K562 (cell line): ENCODE results near the gene VPS13C. TPM values are rescaled to one million over a fixed set of nuclear protein-coding genes. Genes with fewer than 3 reads are reported as not detected.

Experiments
- ATAC-seq: fragments of 200-7000 bp; cut with Tn5 transposase; 3 replicates; pipeline ENCODE4 v1.9.1; 2020; ENCODE audit warnings: moderate library complexity
- BruUV-seq: library from RNA; stranded (reverse); fragments of 400-500 nt; replicated peaks from 2 replicates; lab custom pipeline; 2021; lab: Mats Ljungman, UMichigan
- CTCF ChIA-PET: fragments of 300-600 bp; formaldehyde crosslinking; extraction: SDS; loops from one replicate; lab custom pipeline; 2021; ENCODE audit warnings: low intra/inter-chr PET ratio; lab: Yijun Ruan, JAX
- POLR2A ChIA-PET: fragments of 300-600, 350-650 bp; sonication (Branson Sonifier 250); formaldehyde crosslinking; extraction: SDS; loops from one replicate; lab custom pipeline; 2021; ENCODE audit warnings: antibody characterized with exemption, inconsistent platforms; lab: Yijun Ruan, JAX
- DNase-seq, 4 experiments: peaks; one replicate each; pipeline versions ENCODE4 v3.0.0 to v3.0.0-alpha.2; 2011 to 2018; ENCODE audit warnings: low spot score in 3 of 4, mixed read lengths in 3 of 4; ENCODE audit errors: extremely low read depth in 1 of 4
- FAIRE-seq: peaks from 2 replicates; lab custom pipeline; 2011; peaks lifted over from hg19 to GRCh38; lab: Jason Lieb, UNC
- H2AFZ ChIP-seq: 2 replicates; pipeline ENCODE4 v1.6.0; 2011; ENCODE audit warnings: low read depth, low read length, control low read depth, inconsistent platforms
- H3K27ac ChIP-seq: fragments of 200-600 bp; 3 replicates; pipeline ENCODE4 v1.8.0; 2011; ENCODE audit warnings: low read depth, mild to moderate bottlenecking, control low read depth, inconsistent platforms, low read length, moderate library complexity, mixed read lengths; ENCODE audit errors: extremely low read depth
- H3K27me3 ChIP-seq, 2 experiments: fragments of 300-600 bp in 1 of 2; 2 replicates in 1 of 2; 3 replicates in 1 of 2; pipeline versions ENCODE4 v1.6.0 to v1.8.0; 2011; ENCODE audit warnings: inconsistent platforms in 2 of 2, low read length in 2 of 2, mild to moderate bottlenecking in 1 of 2, mixed read lengths in 1 of 2, moderate library complexity in 1 of 2; ENCODE audit not compliant: control insufficient read depth in 2 of 2, insufficient read depth in 2 of 2
- H3K36me3 ChIP-seq: fragments of 300-600 bp; 3 replicates; pipeline ENCODE4 v1.8.0; 2011; ENCODE audit warnings: mild to moderate bottlenecking, low read length, inconsistent platforms; ENCODE audit not compliant: control insufficient read depth, insufficient read depth
- H3K4me1 ChIP-seq, 2 experiments: fragments of 200-600 bp in 1 of 2; replicated peaks in 1 of 2; 2 replicates in 1 of 2; 3 replicates in 1 of 2; pipeline versions ENCODE4 v1.5.1 to v1.8.0; 2011; ENCODE audit warnings: inconsistent platforms in 2 of 2, low read length in 2 of 2, mild to moderate bottlenecking in 1 of 2, mixed read lengths in 1 of 2, moderate library complexity in 1 of 2; ENCODE audit not compliant: control insufficient read depth in 2 of 2, insufficient read depth in 2 of 2
- H3K4me2 ChIP-seq: 2 replicates; pipeline ENCODE4 v1.6.1; 2011; ENCODE audit warnings: low read length, control low read depth, inconsistent platforms, mixed read lengths; ENCODE audit not compliant: insufficient read depth
- H3K4me3 ChIP-seq: fragments of 200-600 bp; sonication (generic), shearing (Covaris generic); 2 replicates; pipeline ENCODE4 v1.5.1; 2016; ENCODE audit warnings: control low read depth, inconsistent platforms
- H3K79me2 ChIP-seq: fragments of 200-600 bp; 3 replicates; pipeline ENCODE4 v1.8.0; 2011; ENCODE audit warnings: low read length, inconsistent platforms; ENCODE audit not compliant: control insufficient read depth, insufficient read depth
- H3K9ac ChIP-seq, 2 experiments: 2 replicates each; pipeline versions ENCODE4 v1.6.0 to v1.6.1; 2011; ENCODE audit warnings: low read depth in 2 of 2, low read length in 2 of 2, control low read depth in 1 of 2, inconsistent platforms in 1 of 2, mild to moderate bottlenecking in 1 of 2, mixed read lengths in 1 of 2; ENCODE audit not compliant: insufficient read depth in 1 of 2
- H3K9me1 ChIP-seq: one replicate; pipeline ENCODE4 v1.6.0; 2011; ENCODE audit warnings: inconsistent platforms, mild to moderate bottlenecking, low read length, moderate library complexity; ENCODE audit not compliant: control insufficient read depth, insufficient read depth
- H3K9me3 ChIP-seq: replicated peaks from 2 replicates; pipeline ENCODE4 v1.5.1; 2011; ENCODE audit warnings: low read depth, low read length, inconsistent platforms; ENCODE audit not compliant: control insufficient read depth, insufficient read depth
- H4K20me1 ChIP-seq: replicated peaks from 2 replicates; pipeline ENCODE4 v1.6.1; 2011; ENCODE audit warnings: low read length, inconsistent platforms, mixed read lengths; ENCODE audit not compliant: control insufficient read depth, insufficient read depth
- CBX5 ChIP-seq: IDR thresholded peaks from 2 replicates; pipeline ENCODE4 v1.6.1; 2014; ENCODE audit warnings: low read depth, borderline replicate concordance
- HDGF ChIP-seq: fragments of 450-650 bp; IDR thresholded peaks from 2 replicates; pipeline ENCODE4 v1.6.1; 2016
- MAFG ChIP-seq: fragments of 450-650 bp; conservative IDR thresholded peaks from 2 replicates; pipeline ENCODE4 v1.6.1; 2016; ENCODE audit warnings: missing genetic modification characterization, missing compliant biosample characterization
- MECOM ChIP-seq: fragments of 250-450 bp; sonication (Bioruptor Pico); IDR thresholded peaks from 2 replicates; pipeline ENCODE4 v1.8.0; 2022; ENCODE audit warnings: inconsistent platforms
- MTA1 ChIP-seq: fragments of 450-650 bp; IDR thresholded peaks from 2 replicates; pipeline ENCODE4 v1.6.1; 2017; ENCODE audit warnings: borderline replicate concordance
- NCOA2 ChIP-seq, 2 experiments: fragments of 450-650 bp; IDR thresholded peaks; 2 replicates each; pipeline ENCODE4 v1.6.1; 2018; ENCODE audit warnings: mild to moderate bottlenecking in 2 of 2, moderate library complexity in 1 of 2; ENCODE audit not compliant: partially characterized antibody in 2 of 2
- NEUROD1 ChIP-seq: fragments of 150-350 bp; IDR thresholded peaks from 2 replicates; pipeline ENCODE4 v1.6.1; 2014; ENCODE audit warnings: borderline replicate concordance, low read length, low read depth; ENCODE audit not compliant: partially characterized antibody
- PTTG1 ChIP-seq: fragments of 450-650 bp; IDR thresholded peaks from 2 replicates; pipeline ENCODE4 v1.6.1; 2016; ENCODE audit warnings: low read depth, mild to moderate bottlenecking, missing genetic modification characterization, missing compliant biosample characterization
- SIN3B ChIP-seq: fragments of 450-650 bp; IDR thresholded peaks from 2 replicates; pipeline ENCODE4 v1.6.1; 2017; ENCODE audit warnings: low read depth, mild to moderate bottlenecking, moderate library complexity
- SMARCC2 ChIP-seq: fragments of 450-650 bp; IDR thresholded peaks from 2 replicates; pipeline ENCODE4 v1.6.1; 2017; ENCODE audit warnings: antibody characterized with exemption, moderate library complexity, mild to moderate bottlenecking, low read depth
- SRF ChIP-seq, 2 experiments: fragments of 250-450, 450-650 bp in 1 of 2; sonication (Bioruptor Pico) in 1 of 2; sonication (generic) in 1 of 2; formaldehyde crosslinking; IDR thresholded peaks; 2 replicates each; pipeline versions ENCODE4 v1.5.0 to v1.5.1; 2020 to 2022; ENCODE audit warnings: mild to moderate bottlenecking in 1 of 2, missing genetic modification reagents in 1 of 2
- THAP7 ChIP-seq: fragments of 250-450 bp; sonication (Bioruptor Pico); IDR thresholded peaks from 2 replicates; pipeline ENCODE4 v1.5.0; 2021
- ZNF197 ChIP-seq: fragments of 200-800 bp; sonication (Bioruptor generic); IDR thresholded peaks from 2 replicates; pipeline ENCODE4 v1.6.1; 2016; ENCODE audit warnings: low read depth, missing genetic modification characterization, missing compliant biosample characterization
- ZNF277 ChIP-seq: fragments of 250-450 bp; sonication (Bioruptor Pico); IDR thresholded peaks from 2 replicates; pipeline ENCODE4 v1.8.0; 2022; ENCODE audit warnings: inconsistent platforms, mild to moderate bottlenecking, moderate library complexity, borderline replicate concordance
- ZNF512 ChIP-seq: IDR thresholded peaks from 2 replicates; pipeline ENCODE4 v1.6.1; 2016; ENCODE audit warnings: missing genetic modification characterization, missing compliant biosample characterization
- ZNF561 ChIP-seq: fragments of 450-650 bp; formaldehyde crosslinking; conservative IDR thresholded peaks from 2 replicates; pipeline ENCODE4 v1.4.0; 2020; ENCODE audit warnings: mild to moderate bottlenecking, moderate library complexity
- WGBS: fragments of 100-300 bp; shearing (Covaris generic); methylation state at CpG from one replicate; pipeline ENCODE4 v1.1.6; 2016; ENCODE audit warnings: low coverage, mixed read lengths; ENCODE audit not compliant: insufficient coverage; ENCODE audit errors: missing lambda C conversion rate; 5-methylcytosine and 5-hydroxymethylcytosine counted together
- in situ Hi-C: fragments of 300-500 bp; cut with MboI; formaldehyde crosslinking; loops from 4 replicates; pipeline ENCODE4 v1.15.0; 2018; ENCODE audit warnings: inconsistent platforms, mixed read lengths
- intact Hi-C: fragments of 100-400 bp; cut with micrococcal nuclease; formaldehyde crosslinking; loops from 2 replicates; pipeline ENCODE4 v1.14.2; 2022
- polyA plus RNA-seq, 8 experiments: library from polyadenylated mRNA; depleted of rRNA in 4 of 8; stranded (reverse) in 5 of 8; unstranded in 3 of 8; fragments of >200 nt; fragmentation: Nextera tagmentation in 2 of 8; fragmentation: Illumina TruSeq in 1 of 8; extraction: Ambion mirVana in 2 of 8; extraction: Trizol in 1 of 8; gene quantifications; 2 replicates each; pipeline versions ENCODE4 v1.2.1 to v1.2.3, GENCODE V29; 2011 to 2014; ENCODE audit warnings: inconsistent platforms in 1 of 8, missing spikeins in 1 of 8
- total RNA-seq, 7 experiments: library from RNA; depleted of rRNA in 6 of 7; stranded (reverse); fragments of >200 nt in 6 of 7; fragmentation: Illumina TruSeq in 2 of 7; extraction: Trizol in 2 of 7; gene quantifications; 2 replicates each; pipeline versions ENCODE4 v1.2.1 to v1.2.3, GENCODE V29; 2011 to 2021; ENCODE audit warnings: low replicate concordance in 1 of 7

VPS13C gene
- total and polyA plus RNA-seq, 9 of the 15 experiments (the other 6 are each of a cell fraction or from before 2014, with no cell fraction given), result 5.2 to 32.3 (median 15.7) TPM

- TF ChIP-seq NEUROD1 (no peak), THAP7 (CRISPR knock-in tag) (no peak), HDGF (no peak), ZNF197 (CRISPR knock-in tag) (no peak), MTA1 (no peak), SRF (CRISPR knock-in tag; IDR thresholded peaks at IDR 0.05) (no peak), ZNF512 (tag) (no peak), ZNF561 (CRISPR knock-in tag) (no peak)
Observed at GRCh38 chr15:61849447-61849846, 210.8 kb downstream of the VPS13C start (continued).

GRCh38 chr15:61841466-61841865 lies 218.8 kb downstream of the VPS13C start:
- Histone ChIP-seq H4K20me1 (no peaks in the 10 kb centered on the region), H3K36me3 (no peaks in the 10 kb centered on the region), H3K9me3 (no peaks in the 10 kb centered on the region), H2AFZ (no peak overlapping the region), H3K4me1 (no peaks in the 10 kb centered on the region), H3K27me3 (peaks cover 18 to 25% of the 10 kb centered on the region in 2 experiments), H3K9me1 (peaks cover 3% of the 10 kb centered on the region), H3K9ac (no peak overlapping the region), H3K4me2 (no peak overlapping the region), H3K4me3 (no peak overlapping the region), H3K79me2 (no peaks in the 10 kb centered on the region), H3K27ac (no peak overlapping the region)
- ATAC-seq, result no peak
- 20% methylated on average over 9 of the region's 9 CpGs for WGBS
- DNase-seq, result no peak
- intact Hi-C loops (no loop called here), in situ Hi-C loops (no loop called here)
- FAIRE-seq, result no peak
- no TSS peak for BruUV-seq
- CTCF ChIA-PET, result no interaction called here
- POLR2A ChIA-PET, result interaction anchor here (0.5 to 0.6 kb wide), 2 partner anchors 16 to 1188 kb away, joined by 5 to 6 read pairs; no protein-coding TSS in a partner anchor
- no peak for TF ChIP-seq MECOM (CRISPR knock-in tag)
- TF ChIP-seq ZNF277 (CRISPR knock-in tag), result no peak
- TF ChIP-seq SMARCC2, result no peak
- no peak for TF ChIP-seq NCOA2 (IDR thresholded peaks at IDR 0.05; ENCODE audit: partially characterized antibody in 2 of 2)
- TF ChIP-seq MAFG (tag), result no peak
- TF ChIP-seq CBX5, result no peak
- no peak for TF ChIP-seq SIN3B
- no peak for TF ChIP-seq PTTG1 (tag)
